ENCODE measurements around the gene LNPEP. TPM values are rescaled to one million over a fixed set of nuclear protein-coding genes. Genes with fewer than 3 reads are reported as not detected.

The LNPEP gene
- total and polyA plus RNA-seq, 2 donors (not counting 1 experiment from before 2014, with no cell fraction given) = 10.5 to 92.9 TPM

DNA sequence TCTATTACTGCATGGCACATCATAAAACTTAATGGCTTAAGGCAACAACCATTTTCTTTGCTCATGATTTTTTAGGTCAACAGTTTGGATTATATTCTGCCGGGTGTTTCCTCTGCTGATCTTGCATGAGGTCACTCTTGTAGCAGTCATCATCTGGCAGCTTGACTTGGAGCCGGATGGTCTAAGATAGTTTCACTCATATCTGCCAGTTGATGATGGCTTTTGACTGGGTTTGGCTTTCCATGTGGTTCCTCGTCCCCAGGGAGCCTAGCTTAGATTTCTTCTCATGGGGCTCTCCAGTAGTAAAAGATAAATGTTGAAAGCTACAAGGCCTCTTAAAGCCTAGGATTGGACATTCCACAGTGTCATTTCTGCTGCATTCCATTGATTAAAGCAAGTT is 27.4 kb downstream of the LNPEP start:
- Histone ChIP-seq H3K79me2 (ENCODE audit: control insufficient read depth, insufficient read depth, low read length) (peaks cover 100% of the 10 kb centered on the region), H3K4me3 (ENCODE audit: control extremely low read depth in 1 of 5, extremely low read depth in 1 of 5, insufficient read depth in 1 of 5, low read depth in 2 of 5, low read length in 4 of 5) (no peak overlapping the region), H2AFZ (ENCODE audit: insufficient read depth, low read depth, low read length, poor library complexity, severe bottlenecking) (peak overlapping the region; percentile 34), H4K20me1 (ENCODE audit: control insufficient read depth, insufficient read depth, low read length, poor library complexity, severe bottlenecking) (peaks cover 23% of the 10 kb centered on the region), H3K27ac (ENCODE audit: low read length in 2 of 2) (peak overlapping the region in 1 of 2 donors; percentile 86), H3K4me1 (ENCODE audit: control insufficient read depth in 2 of 2, insufficient read depth in 2 of 2, low read length in 2 of 2) (peaks cover 41 to 60% of the 10 kb centered on the region in 2 donors), H3K27me3 (replicated peaks in 1 of 4; ENCODE audit: control extremely low read depth in 1 of 4, control insufficient read depth in 3 of 4, insufficient read depth in 4 of 4, low read length in 3 of 4) (no peaks in the 10 kb centered on the region), H3K4me2 (replicated peaks; ENCODE audit: low read depth, low read length, poor library complexity, severe bottlenecking) (peak overlapping the region; percentile 67), H3K36me3 (replicated peaks in 1 of 2; ENCODE audit: control extremely low read depth in 1 of 2, control insufficient read depth in 1 of 2, extremely low read depth in 1 of 2, insufficient read depth in 2 of 2, low read length in 1 of 2) (peaks cover 0 to 11% of the 10 kb centered on the region in 2 experiments), H3K9me3 (ENCODE audit: control extremely low read depth in 1 of 3, control insufficient read depth in 2 of 3, insufficient read depth in 1 of 3, low read length in 2 of 3) (no peaks in the 10 kb centered on the region), H3K9ac (ENCODE audit: low read length) (peak overlapping the region; percentile 38)
- DNase-seq = peak; percentile 31
- peak overlapping the region; percentile 60 for H3K4me3 Mint-ChIP-seq
- no peaks in the 10 kb centered on the region for H3K27me3 Mint-ChIP-seq
- no peaks in the 10 kb centered on the region for H3K9me3 Mint-ChIP-seq (ENCODE audit: insufficient read depth)
- H3K27ac Mint-ChIP-seq = peak overlapping the region; percentile 63
- intact Hi-C loops (cut with micrococcal nuclease) = loop anchor here (1.0 to 5.0 kb wide), 2 partner anchors 27 to 34 kb away; partner anchors contain the start of gene LNPEP
- ChIA-PET POLR2A (interaction anchor here (1.9 kb wide), 1 partner anchor 27 kb away, joined by 7 read pairs; the partner anchor contains the start of gene LNPEP), CTCF (interaction anchor here (0.5 to 1.3 kb wide), 7 partner anchors 27 to 790 kb away, joined by 3 to 6 read pairs (median 3); partner anchors contain the start of gene LNPEP)
- ATAC-seq (ENCODE audit: low read depth) = peak; percentile 50
- TF ChIP-seq, protein P1, sequence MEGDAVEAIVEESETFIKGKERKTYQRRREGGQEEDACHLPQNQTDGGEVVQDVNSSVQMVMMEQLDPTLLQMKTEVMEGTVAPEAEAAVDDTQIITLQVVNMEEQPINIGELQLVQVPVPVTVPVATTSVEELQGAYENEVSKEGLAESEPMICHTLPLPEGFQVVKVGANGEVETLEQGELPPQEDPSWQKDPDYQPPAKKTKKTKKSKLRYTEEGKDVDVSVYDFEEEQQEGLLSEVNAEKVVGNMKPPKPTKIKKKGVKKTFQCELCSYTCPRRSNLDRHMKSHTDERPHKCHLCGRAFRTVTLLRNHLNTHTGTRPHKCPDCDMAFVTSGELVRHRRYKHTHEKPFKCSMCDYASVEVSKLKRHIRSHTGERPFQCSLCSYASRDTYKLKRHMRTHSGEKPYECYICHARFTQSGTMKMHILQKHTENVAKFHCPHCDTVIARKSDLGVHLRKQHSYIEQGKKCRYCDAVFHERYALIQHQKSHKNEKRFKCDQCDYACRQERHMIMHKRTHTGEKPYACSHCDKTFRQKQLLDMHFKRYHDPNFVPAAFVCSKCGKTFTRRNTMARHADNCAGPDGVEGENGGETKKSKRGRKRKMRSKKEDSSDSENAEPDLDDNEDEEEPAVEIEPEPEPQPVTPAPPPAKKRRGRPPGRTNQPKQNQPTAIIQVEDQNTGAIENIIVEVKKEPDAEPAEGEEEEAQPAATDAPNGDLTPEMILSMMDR (IDR thresholded peaks at IDR 0.05) = no peak
- no peak for TF ChIP-seq EZH2 (IDR thresholded peaks at IDR 0.05; ENCODE audit: borderline replicate concordance, insufficient read depth, low read depth, low read length, poor library complexity, severe bottlenecking)
- WGBS (ENCODE audit: insufficient coverage) = 70% methylated on average over 3 of the region's 3 CpGs
- H3K4me1 Mint-ChIP-seq = peaks cover 76% of the 10 kb centered on the region

DNA sequence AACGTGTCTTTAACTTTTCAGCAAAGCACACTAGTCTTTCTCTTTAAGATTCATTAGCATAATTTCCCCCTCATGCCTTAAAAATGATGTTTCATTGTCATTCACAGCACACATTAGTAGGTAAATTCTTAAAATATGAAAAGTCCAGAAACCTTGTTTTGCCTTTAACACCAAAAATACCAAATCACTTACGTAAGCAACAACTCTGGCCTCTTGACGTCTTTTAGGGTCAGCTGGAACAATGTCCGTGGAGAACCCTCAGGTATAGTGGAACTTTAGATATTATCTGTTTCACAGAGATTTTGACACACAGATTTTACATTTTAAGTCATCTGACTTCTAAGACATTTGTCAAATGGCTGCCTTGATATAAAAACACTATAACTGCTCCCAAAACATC is 30.9 kb downstream of the LNPEP start:
- no peaks in the 10 kb centered on the region for H3K9me3 ChIP-seq (ENCODE audit: control extremely low read depth in 1 of 3, control insufficient read depth in 2 of 3, insufficient read depth in 1 of 3, low read length in 2 of 3)
- no peak overlapping the region for H3K4me3 ChIP-seq (ENCODE audit: control extremely low read depth in 1 of 5, extremely low read depth in 1 of 5, insufficient read depth in 1 of 5, low read depth in 2 of 5, low read length in 4 of 5)
- no peaks in the 10 kb centered on the region for H3K27me3 Mint-ChIP-seq
- TF ChIP-seq, protein P1 (IDR thresholded peaks at IDR 0.05) = no peak
- no peak for TF ChIP-seq EZH2 (IDR thresholded peaks at IDR 0.05; ENCODE audit: borderline replicate concordance, insufficient read depth, low read depth, low read length, poor library complexity, severe bottlenecking)
- H3K4me1 Mint-ChIP-seq = peaks cover 79% of the 10 kb centered on the region
- no peak overlapping the region for H3K4me3 Mint-ChIP-seq
- peaks cover 0 to 11% of the 10 kb centered on the region in 2 experiments for H3K36me3 ChIP-seq (replicated peaks in 1 of 2; ENCODE audit: control extremely low read depth in 1 of 2, control insufficient read depth in 1 of 2, extremely low read depth in 1 of 2, insufficient read depth in 2 of 2, low read length in 1 of 2)
- no peak overlapping the region for H3K4me2 ChIP-seq (replicated peaks; ENCODE audit: low read depth, low read length, poor library complexity, severe bottlenecking)
- no CpG with 5 or more reads among the region's 4 CpGs for WGBS (ENCODE audit: insufficient coverage)
- DNase-seq (no peak), ATAC-seq (ENCODE audit: low read depth) (no peak)
- H3K4me1 ChIP-seq (ENCODE audit: control insufficient read depth in 2 of 2, insufficient read depth in 2 of 2, low read length in 2 of 2) = peaks cover 29 to 53% of the 10 kb centered on the region in 2 donors
- CTCF ChIA-PET = interaction anchor here (0.9 to 1.3 kb wide), 3 partner anchors 14 to 97 kb away, joined by 3 to 5 read pairs (median 4); no protein-coding TSS in a partner anchor
- H3K79me2 ChIP-seq (ENCODE audit: control insufficient read depth, insufficient read depth, low read length) = peaks cover 100% of the 10 kb centered on the region
- H3K27ac Mint-ChIP-seq = no peak overlapping the region
- intact Hi-C loops (cut with micrococcal nuclease) = no loop called here
- no peaks in the 10 kb centered on the region for H3K9me3 Mint-ChIP-seq (ENCODE audit: insufficient read depth)
- no peaks in the 10 kb centered on the region for H3K27me3 ChIP-seq (replicated peaks in 1 of 4; ENCODE audit: control extremely low read depth in 1 of 4, control insufficient read depth in 3 of 4, insufficient read depth in 4 of 4, low read length in 3 of 4)
- POLR2A ChIA-PET = interaction anchor here (0.7 kb wide), 2 partner anchors 12 to 16 kb away, joined by 3 read pairs; no protein-coding TSS in a partner anchor
- no peak overlapping the region for H3K9ac ChIP-seq (ENCODE audit: low read length)
- H3K27ac ChIP-seq (ENCODE audit: low read length in 2 of 2) = no peak overlapping the region
- no peak overlapping the region for H2AFZ ChIP-seq (ENCODE audit: insufficient read depth, low read depth, low read length, poor library complexity, severe bottlenecking)
- peaks cover 41% of the 10 kb centered on the region for H4K20me1 ChIP-seq (ENCODE audit: control insufficient read depth, insufficient read depth, low read length, poor library complexity, severe bottlenecking)

Data from B cell (primary cell).